BJ (cell line): ENCODE measurements around the gene PCDH1. TPM values are rescaled to one million over a fixed set of nuclear protein-coding genes. Genes with fewer than 3 reads are reported as not detected.

Source experiments
- CTCF ChIA-PET: fragments of 350-600 bp; formaldehyde crosslinking; extraction: SDS; loops from one replicate; lab custom pipeline; 2021; ENCODE audit warnings: antibody characterized with exemption, inconsistent platforms; lab: Yijun Ruan, JAX
- POLR2A ChIA-PET: fragments of 300-600 bp; sonication (Branson Sonifier 250); formaldehyde crosslinking; extraction: SDS; loops from one replicate; lab custom pipeline; 2021; ENCODE audit warnings: antibody characterized with exemption; lab: Charles Lee
- DNase-seq: peaks from one replicate; pipeline ENCODE4 v3.0.0-alpha.2; 2011; ENCODE audit warnings: low read depth
- H3K27me3 ChIP-seq: 2 replicates; pipeline ENCODE4 v1.6.0; 2011; ENCODE audit warnings: low read length; ENCODE audit not compliant: control insufficient read depth, insufficient read depth
- H3K36me3 ChIP-seq: 2 replicates; pipeline ENCODE4 v1.5.1; 2011; ENCODE audit warnings: low read length; ENCODE audit not compliant: control insufficient read depth, insufficient read depth
- H3K4me3 ChIP-seq: 2 replicates; pipeline ENCODE4 v1.5.1; 2011; ENCODE audit warnings: low read depth, mild to moderate bottlenecking, control low read depth, low read length
- polyA plus RNA-seq: library from polyadenylated mRNA; depleted of rRNA; stranded (reverse); fragments of >200 nt; gene quantifications from 2 replicates; pipeline ENCODE4 v1.2.3, GENCODE V29; 2011
- TF ChIP-seq, protein P1 (sequence below): IDR thresholded peaks from 2 replicates; pipeline ENCODE4 v1.5.1; 2011; ENCODE audit warnings: low read depth, mild to moderate bottlenecking, control low read depth, inconsistent platforms, low read length, moderate library complexity; ENCODE audit not compliant: insufficient read depth

PCDH1 gene
- polyA plus RNA-seq, 1 experiment, result 2.1 TPM

DNA sequence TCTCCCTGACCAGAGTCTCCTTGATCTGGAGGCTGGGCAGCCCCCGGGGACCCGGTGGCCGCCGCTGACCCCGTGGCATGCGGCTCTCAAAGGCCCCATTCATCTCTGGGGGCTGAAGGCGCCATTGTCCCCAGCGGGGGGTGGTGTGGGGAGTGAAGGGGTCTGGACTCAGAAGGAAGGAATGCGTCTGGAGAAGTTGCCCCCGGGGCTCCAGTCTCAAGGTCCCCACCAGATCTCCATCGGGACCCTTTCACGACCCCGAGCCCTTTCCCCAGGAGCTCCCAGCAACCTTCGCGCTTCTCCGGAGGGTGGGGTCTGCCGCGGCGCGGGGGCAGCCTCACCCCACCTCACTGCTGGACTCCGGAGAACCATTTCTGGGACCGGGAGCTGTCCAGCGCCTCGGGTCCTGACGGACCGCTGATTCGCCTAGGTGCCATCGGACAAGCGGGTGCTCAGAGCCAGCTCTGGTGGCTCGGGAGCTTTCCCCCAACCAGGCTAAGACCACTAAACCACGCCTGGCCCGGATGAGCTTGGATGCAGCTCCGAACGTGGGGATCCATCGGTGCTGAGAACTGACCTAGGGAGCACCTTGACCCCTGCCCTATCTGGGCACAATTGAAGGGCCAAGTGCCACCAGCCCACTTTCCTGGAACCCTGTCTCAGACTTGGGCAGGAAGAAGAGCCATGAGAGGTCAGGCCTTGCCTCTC lies 5.1 kb upstream of the PCDH1 start:
- H3K27me3 ChIP-seq, result peaks cover 31% of the 10 kb centered on the region
- H3K36me3 ChIP-seq, result no peaks in the 10 kb centered on the region
- DNase-seq, result no peak
- no peak overlapping the region for H3K4me3 ChIP-seq
- POLR2A ChIA-PET, result no interaction called here
- TF ChIP-seq, protein P1, sequence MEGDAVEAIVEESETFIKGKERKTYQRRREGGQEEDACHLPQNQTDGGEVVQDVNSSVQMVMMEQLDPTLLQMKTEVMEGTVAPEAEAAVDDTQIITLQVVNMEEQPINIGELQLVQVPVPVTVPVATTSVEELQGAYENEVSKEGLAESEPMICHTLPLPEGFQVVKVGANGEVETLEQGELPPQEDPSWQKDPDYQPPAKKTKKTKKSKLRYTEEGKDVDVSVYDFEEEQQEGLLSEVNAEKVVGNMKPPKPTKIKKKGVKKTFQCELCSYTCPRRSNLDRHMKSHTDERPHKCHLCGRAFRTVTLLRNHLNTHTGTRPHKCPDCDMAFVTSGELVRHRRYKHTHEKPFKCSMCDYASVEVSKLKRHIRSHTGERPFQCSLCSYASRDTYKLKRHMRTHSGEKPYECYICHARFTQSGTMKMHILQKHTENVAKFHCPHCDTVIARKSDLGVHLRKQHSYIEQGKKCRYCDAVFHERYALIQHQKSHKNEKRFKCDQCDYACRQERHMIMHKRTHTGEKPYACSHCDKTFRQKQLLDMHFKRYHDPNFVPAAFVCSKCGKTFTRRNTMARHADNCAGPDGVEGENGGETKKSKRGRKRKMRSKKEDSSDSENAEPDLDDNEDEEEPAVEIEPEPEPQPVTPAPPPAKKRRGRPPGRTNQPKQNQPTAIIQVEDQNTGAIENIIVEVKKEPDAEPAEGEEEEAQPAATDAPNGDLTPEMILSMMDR, result no peak
- CTCF ChIA-PET, result interaction anchor here (0.5 to 11.6 kb wide), 6 partner anchors 23 to 186 kb away, joined by 3 to 341 read pairs (median 4); partner anchors contain the start of gene PCDH12

DNA sequence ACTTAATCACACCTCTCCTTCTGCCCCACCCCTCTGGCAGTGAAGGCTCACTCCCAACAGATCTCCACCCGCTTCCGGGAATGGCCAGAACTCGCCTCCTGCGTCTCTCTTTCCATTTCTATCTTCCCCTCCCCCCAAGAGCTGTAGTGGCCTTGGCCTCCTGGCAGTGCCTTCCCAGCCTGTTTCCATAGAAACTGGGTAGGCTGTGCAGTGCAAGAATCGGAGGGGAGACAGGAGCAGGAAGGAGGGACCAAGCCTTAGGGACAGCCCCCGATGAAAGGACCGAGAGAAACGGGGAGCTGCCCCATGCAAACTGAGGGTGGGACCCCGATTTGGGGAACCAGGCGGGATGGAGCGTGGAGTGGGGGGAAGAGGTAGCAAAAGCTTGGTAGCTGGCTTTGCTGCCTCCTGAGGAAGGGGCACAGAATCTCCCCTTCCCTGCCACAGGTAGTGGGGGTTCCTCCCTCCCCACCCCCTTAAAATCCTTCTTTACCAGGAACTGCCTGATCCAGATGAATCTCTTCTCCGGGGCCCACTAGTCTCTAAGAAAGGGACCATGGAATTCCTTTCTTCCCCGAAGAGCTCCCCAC lies 4.5 kb upstream of the PCDH1 start:
- TF ChIP-seq, protein P1, result no peak
- POLR2A ChIA-PET, result no interaction called here

DNA sequence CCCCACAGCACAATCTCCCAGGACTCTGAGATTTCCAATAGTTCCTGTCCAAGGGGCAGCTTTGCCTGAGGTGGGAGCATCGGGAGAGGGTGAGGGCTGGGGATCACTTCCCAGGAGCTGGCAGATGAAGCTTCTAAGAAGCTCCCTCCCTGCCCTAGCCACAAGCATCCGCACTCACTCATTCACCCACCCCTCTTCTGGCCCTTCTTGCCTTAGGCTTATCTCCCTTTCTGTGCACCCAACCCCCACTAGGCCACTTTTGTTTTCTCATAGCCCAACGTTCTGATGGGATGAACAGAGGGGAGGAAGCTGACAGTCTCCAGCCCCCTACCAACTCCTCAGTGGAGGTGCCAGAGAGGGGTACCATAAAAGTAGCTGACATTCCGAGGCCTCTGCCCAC lies 3.7 kb upstream of the PCDH1 start:
- CTCF ChIA-PET, result interaction anchor here (0.6 to 11.6 kb wide), 6 partner anchors 60 to 185 kb away, joined by 3 to 341 read pairs (median 36); partner anchors contain the start of gene PCDH12

More for the DNA sequence above, 4.5 kb upstream of the PCDH1 start:
- CTCF ChIA-PET, result interaction anchor here (0.5 to 11.6 kb wide), 6 partner anchors 24 to 186 kb away, joined by 3 to 341 read pairs (median 34); partner anchors contain the start of gene PCDH12
- Histone ChIP-seq H3K4me3 (no peak overlapping the region), H3K27me3 (peaks cover 33% of the 10 kb centered on the region), H3K36me3 (no peaks in the 10 kb centered on the region)
- no peak for DNase-seq

DNA sequence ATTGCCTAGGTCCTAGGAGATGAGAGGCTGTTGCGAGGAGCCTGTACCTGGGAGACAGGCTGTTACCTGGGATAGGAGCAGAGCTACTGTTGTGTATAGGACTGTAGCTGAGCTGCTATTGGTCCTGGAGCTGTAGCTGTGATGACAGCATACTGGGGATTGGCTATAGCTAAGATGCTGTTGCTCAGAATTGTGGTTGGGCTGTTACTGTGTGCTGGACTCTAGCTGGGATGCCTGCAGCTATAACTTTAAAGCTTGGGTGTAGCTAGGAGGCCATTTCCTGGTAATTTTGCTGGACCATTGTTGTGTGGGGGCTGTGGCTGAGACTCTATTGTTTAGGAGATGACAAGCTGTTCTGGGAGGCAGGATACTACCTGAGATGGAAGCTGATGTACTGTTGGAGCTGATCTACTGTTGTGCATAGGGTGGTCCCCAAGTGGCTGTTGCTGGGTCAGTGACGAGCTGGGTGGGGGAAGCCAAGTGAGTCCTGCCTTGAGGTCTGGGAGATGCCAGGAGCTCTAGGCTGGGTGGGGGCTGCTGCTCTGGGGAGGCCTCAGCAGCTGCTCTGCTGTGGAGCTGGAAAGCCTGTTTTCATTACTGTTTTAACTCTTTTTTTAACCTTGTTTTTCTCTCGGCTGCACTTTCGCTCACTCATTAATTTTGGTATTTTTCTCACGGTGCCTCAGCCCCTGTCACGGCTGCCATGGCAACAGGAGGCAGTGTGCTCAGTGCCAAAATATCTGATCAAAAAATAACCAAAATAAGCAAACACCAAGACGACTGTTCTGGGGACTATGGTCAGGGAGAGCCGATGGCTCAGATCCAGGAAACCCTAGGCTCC lies 3.0 kb upstream of the PCDH1 start:
- ChIA-PET POLR2A (no interaction called here), CTCF (interaction anchor here (0.6 to 11.6 kb wide), 11 partner anchors 9 to 184 kb away, joined by 3 to 341 read pairs (median 7); partner anchors contain the start of gene PCDH12)
- Histone ChIP-seq H3K4me3 (no peak overlapping the region), H3K36me3 (no peaks in the 10 kb centered on the region), H3K27me3 (peaks cover 48% of the 10 kb centered on the region)
- DNase-seq, result no peak
- TF ChIP-seq, protein P1, result no peak

More for the DNA sequence above, 3.7 kb upstream of the PCDH1 start:
- no peaks in the 10 kb centered on the region for H3K36me3 ChIP-seq
- peaks cover 41% of the 10 kb centered on the region for H3K27me3 ChIP-seq
- DNase-seq, result no peak
- no peak overlapping the region for H3K4me3 ChIP-seq
- POLR2A ChIA-PET, result no interaction called here
- TF ChIP-seq, protein P1, result no peak
